GM18870 (cell line): ENCODE results near the gene CFAP299.
"Not testable (repeated sequence)": the region's sequence is repeated elsewhere in the genome, so short reads cannot be mapped to it uniquely, and the experiment has no call there.

ENCODE experiments used
- ATAC-seq: cut with Tn5 transposase; IDR thresholded peaks from one replicate; pipeline ENCODE4 v1.9.1; 2021; ENCODE audit warnings: moderate library complexity; ENCODE audit not compliant: unreplicated experiment

CFAP299 gene

GRCh38 chr4:80705311-80705710 lies 369.8 kb downstream of the CFAP299 start:
- ATAC-seq, result no peak

- no peak for ATAC-seq
These were observed 373.7 kb downstream of the CFAP299 start for GRCh38 chr4:80709082-80709869.

DNA sequence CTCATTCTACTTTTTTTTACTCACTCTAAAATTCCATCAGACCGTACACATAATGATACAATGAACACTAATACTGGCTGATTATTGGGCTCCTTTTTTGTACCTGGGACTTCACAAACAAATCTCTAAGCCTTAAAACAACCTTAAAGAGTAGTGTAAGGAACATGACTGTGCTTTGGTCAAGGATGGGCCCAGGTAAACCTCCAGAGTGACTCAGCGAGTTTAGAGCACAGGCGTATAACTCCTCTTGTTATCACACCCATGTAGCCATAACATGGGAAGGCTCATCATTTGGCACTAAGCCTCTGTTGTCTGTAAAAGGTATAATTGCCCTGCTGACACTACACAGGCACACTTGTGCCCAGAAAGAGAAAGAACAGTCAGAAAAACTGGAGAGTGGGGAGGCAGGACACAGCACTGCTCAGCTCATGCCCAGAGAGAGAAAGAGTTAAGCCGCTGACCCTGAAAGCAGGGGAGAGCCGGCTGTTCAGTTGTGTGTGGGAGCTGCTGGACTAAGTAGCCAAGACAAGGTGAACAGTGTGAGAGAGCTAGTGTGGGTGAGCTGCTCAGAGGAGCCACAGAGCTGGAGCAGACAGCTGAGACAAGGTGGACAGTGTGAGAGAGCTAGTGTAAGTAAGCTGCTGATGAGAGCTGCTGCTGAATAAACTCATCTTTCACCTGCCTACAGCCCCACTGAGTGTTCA lies 375.4 kb downstream of the CFAP299 start:
- ATAC-seq, result no peak

DNA sequence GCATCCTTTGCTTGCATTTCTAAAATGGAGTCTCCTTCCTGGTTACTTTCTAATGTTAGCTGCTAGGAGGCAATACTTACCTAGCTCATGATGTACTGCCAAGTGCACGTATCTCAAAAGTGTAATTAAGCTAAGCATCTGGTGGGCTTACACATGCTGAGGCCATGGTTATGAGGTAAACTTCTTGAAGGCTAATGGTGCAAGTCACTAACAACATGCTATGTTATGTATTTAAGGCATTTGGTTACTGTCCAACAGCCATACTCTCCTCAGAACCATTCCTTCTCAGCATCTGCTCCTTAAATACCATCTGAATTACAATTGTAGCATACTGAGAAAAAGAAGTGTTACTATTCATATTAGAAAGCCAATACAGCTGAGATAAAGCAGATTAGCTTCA lies 376.4 kb downstream of the CFAP299 start:
- no peak for ATAC-seq

DNA sequence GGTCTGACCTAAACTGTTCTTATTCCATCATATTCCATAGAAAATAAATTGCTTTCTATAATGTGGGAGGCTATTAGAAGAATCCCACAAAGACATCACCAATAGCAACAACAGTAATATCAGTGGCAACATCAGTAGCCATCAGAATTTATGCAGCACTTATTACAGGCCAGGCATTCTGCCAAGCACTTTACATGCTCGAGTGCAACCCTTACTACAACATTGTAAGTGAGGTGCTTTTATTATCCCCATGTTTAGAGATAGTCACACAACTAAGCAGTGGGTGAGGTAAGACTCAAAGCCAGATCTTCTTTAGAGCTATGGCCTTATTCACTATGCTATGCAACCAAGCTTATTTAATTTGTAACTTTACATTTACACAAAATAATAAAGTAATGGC lies 377.9 kb downstream of the CFAP299 start:
- ATAC-seq, result no peak

DNA sequence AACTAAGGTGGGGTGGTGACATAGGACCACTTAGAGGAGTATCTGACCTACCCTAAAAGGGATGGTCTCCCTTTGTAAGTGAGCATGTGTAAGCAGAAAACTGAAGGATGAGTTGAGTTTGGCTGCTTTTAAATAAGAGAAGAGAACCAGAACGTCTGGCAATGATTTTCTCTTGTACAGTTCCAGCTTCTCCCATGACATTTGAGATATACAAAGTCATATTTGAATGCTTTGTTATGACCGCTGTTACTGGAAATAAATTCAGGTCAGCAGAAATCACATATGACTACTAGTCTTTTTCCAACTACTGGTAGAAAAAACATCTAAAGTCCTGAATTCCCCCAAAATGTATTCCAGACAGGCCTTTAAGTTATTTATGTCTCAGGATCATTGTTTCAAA lies 381.7 kb downstream of the CFAP299 start:
- no peak for ATAC-seq

DNA sequence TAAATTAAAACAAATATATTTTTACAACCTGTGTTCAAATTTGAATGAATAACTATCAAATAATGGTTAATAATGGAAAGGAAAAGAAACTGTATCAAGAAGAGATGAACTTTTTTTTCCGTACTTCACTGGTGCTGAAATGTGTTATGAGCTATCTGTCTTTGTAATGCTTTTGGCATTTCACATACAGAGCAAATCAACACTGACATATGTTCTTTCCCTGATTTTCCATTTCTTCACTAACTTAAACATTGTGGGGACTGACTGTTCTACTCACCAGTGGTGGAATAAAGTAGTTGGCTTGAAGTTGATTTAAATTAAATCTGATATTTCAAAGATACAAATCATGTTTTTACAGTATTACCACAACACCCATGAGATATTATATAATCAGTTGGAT lies 390.9 kb downstream of the CFAP299 start:
- no peak for ATAC-seq

DNA sequence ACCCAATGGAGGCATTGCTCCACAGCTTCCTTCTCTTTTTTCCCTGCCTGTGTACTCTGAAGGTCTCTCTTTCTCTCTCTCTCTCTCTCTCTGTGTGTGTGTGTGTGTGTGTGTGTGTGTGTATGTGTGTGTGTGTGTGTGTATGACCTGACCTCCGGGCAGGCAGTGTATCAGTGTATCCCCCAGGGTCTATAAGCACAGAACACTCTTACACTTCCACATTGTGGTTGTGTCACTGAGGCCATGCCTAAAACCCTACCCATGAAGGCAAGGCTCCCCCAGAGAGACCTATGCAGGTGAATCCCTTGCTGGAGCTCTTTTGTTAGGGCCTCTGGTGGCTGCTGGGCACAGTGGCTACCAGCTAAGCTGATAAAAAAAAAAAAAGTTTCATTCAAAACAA lies 394.6 kb downstream of the CFAP299 start:
- ATAC-seq, result no peak

DNA sequence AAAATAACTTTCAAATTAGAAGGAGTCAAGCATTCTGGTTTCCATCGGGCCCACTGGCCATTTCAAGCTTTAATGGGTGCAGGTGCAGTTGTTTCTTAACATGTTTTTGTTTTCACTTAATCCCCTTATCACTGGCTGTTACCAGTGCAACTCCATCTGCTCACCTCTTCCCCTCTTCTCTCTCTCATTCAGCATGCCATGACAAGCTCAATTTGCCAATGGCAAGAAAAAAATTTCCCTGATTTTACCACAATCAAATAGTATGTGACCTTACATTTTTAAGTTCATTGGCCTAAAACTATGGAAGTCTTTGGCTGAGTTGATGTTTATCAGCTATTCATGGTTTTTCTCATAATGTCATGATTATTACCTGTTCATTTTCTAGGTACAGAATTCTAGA lies 395.9 kb downstream of the CFAP299 start:
- no peak for ATAC-seq

- no peak for ATAC-seq
These were observed 396.5 kb downstream of the CFAP299 start for GRCh38 chr4:80732010-80732409.

DNA sequence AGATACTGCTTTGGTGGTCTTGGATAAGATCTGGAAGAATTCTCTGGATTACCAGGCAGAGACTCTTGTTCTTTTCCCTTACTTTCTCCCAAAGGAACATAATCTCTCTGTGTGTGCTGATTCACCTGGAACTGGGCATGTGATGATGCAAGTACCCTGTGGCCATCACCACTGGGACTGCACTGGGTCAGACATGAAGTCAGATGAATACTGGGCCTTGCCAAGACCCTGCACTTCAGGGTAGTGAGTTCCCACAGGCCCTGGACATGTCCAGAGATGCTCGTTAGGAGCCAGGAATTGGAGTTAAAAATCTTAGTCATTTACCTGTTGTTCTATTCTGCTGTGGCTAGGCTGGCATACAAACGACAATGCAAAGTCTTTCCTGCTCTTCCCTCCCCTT lies 404.8 kb downstream of the CFAP299 start:
- ATAC-seq, result no peak

- ATAC-seq, result not testable (repeated sequence)
These were observed 414.0 kb downstream of the CFAP299 start for GRCh38 chr4:80749558-80749957.

DNA sequence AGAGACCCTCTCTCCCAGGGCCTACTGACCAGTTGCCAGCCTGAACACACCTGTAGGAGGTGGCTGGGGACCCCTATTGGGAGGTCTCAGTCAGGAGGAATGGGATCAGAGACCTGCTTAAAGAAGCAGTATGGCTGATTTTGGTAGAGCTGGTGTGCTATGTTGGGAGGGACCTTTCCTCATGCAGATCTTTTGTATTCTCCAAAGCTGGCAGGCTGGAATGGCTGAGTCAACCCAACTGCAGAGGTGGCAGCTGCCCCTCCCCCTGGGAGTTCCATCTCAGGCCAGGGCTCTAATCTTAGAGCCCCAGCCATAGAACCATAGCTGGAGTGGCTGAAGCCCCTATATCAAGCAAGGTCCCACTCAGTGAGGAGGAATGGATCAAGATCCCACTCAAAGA lies 415.7 kb downstream of the CFAP299 start:
- ATAC-seq, result no peak

- ATAC-seq, result no peak
These were observed 432.4 kb downstream of the CFAP299 start for GRCh38 chr4:80767944-80768343.

DNA sequence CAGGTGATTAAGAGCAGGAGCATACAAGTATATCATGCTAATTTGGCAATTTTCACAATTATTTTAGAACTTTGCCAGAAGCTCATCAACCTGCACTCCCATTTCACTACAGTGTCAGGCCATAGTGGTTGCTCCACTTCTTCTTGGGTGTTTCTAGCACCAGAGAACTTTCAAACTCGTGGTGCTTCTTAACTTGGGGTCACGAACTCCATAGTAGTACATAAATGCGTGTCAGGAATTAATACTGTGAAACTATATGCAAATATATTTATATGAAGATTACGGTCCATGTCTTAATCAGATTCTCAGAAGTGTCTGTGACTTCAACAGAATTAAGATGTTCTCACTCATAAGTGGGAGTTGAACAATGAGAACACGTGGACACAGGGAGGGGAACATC lies 440.6 kb downstream of the CFAP299 start:
- no peak for ATAC-seq

DNA sequence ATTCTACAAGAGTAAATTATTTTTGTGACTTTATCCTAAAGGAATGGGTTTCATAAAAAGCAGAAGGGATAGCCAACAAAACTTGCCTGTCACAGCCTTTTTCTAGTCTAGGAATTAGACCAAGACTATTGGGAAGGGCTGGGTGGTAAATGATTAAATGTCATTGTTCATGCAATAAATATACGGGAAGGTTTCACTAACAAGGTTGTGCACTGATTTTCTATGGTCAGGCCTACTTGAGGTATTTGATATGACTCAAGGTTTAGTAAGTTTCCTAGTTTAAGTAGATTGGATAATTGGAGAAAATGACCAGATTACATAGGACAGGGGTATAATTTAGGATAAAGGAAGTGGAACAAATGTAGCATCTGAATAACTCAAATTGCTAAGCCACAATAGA lies 445.9 kb downstream of the CFAP299 start:
- ATAC-seq, result no peak

DNA sequence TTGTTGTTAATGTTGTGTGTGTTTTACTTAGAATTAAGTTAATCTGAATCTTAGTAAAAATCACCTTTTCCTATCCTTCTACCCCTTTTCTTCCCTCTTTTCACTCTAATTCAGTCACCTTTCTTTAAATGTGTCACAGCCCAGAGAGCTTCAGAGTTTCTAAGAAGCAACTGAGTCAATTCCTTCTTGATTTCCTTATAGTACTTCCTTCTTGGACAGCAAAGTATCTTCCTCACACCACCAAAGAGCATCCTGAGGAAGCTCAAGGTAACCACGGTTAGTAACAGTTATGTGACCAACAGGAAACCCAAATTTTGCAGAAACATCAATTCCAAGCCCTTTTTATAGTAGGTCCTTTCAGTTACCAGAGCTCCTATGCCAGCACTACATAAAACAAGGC lies 451.8 kb downstream of the CFAP299 start:
- no peak for ATAC-seq

DNA sequence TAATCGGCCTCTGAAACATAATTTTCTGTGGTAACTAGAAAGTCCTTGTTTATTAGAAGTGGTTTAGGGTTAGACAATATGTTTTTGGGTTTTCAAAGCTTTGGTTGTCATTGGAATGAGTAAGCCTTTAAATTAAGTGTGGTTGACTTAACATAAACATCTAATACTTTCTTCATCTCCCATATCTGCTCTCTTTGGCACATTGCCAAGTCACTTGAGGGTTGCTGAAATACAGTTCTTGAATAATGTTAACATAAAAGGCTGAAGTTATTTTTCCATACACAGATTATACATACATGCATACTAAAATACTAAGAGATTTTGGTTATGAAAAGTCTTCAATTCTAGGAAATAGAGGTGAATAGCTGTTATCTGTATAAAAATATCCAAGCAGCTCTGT lies 453.3 kb downstream of the CFAP299 start:
- ATAC-seq, result no peak

DNA sequence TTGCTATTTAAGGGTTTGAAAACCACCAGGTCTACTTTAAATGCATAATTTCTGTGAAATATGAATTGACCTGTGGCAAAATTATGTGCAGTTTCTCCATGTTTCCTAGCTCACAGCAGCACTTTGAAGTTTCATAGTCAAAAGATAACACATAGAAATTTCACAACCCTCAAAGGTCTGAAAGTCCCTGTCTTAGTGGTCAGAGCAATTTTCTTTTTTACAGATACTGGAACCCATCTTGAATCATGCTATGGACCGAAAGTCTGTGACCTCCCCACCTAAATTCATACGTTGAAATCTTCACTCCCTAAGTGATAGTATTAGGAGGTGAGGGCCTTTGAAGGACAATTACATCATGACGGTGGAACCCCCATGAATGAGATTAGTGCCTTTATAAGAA lies 454.6 kb downstream of the CFAP299 start:
- ATAC-seq, result no peak

- ATAC-seq, result not testable (repeated sequence)
These were observed 458.1 kb downstream of the CFAP299 start for GRCh38 chr4:80793660-80794059.

DNA sequence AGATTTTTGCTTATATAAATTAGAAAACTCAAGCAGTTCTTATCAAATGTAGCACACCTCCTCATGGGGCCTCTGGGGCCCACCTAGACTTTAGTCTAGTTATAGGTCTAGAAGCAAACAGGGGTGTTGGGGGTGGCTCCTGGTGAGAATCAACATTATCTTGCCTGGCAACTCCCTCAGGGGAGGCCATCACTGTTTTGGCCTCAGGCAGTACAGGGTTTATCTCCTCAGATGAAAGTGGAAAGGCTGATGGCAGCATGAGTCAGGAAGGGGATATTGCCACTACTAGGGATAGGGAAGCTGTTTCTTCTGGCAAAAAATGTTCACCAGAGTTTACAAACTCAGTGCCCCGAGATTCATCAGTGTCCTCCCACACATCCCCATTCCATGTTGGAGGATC lies 462.6 kb downstream of the CFAP299 start:
- no peak for ATAC-seq

GRCh38 chr4:80800719-80801118 lies 465.2 kb downstream of the CFAP299 start:
- ATAC-seq, result not testable (repeated sequence)

DNA sequence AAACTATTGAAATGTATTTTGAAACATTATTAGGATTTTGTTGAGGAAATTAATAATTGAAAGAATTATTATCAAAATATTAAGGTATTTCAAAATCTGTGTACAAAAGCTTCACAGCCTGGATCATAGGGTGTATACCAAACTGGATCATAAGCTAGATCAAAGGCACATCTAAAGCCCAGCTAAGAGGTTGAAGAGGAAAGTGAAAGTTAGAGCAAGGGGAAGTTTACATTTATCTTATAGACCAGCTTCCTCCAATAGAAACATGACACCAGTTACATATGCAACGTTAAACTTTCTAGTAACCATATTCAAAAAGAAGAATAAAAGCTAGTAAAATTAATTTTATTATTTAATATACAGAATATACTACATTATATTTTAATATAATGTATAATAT lies 467.8 kb downstream of the CFAP299 start:
- no peak for ATAC-seq
